ENCODE measurements around the gene DNAH14. TPM values are rescaled to one million over a fixed set of nuclear protein-coding genes. Genes with fewer than 3 reads are reported as not detected.

The DNAH14 gene
- total RNA-seq, 2 experiments from 2014 or later: 0.27 to 0.34 TPM

- CTCF ChIA-PET: interaction anchor here (0.9 to 1.9 kb wide), 3 partner anchors 14 to 350 kb away, joined by 3 to 5 read pairs (median 5); partner anchors contain the start of gene SRP9
- POLR2A ChIA-PET: interaction anchor here (0.8 to 8.1 kb wide), 18 partner anchors 9 to 1513 kb away, joined by 3 to 280 read pairs (median 6); partner anchors contain the start of genes COQ8A, H3-3A, PYCR2 and SDE2
- Histone ChIP-seq H3K27me3 (ENCODE audit: control insufficient read depth in 1 of 2, insufficient read depth in 2 of 2, low read length in 2 of 2) (no peaks in the 10 kb centered on the region), H3K4me1 (ENCODE audit: insufficient read depth, low read length) (peaks cover 34% of the 10 kb centered on the region), H3K9me3 (ENCODE audit: control insufficient read depth in 1 of 2, insufficient read depth in 1 of 2, low read length in 2 of 2) (no peaks in the 10 kb centered on the region), H3K36me3 (ENCODE audit: insufficient read depth, low read length) (peaks cover 10% of the 10 kb centered on the region), H3K4me3 (ENCODE audit: low read length) (peak within 1 kb of the TSS; percentile 94), H3K27ac (ENCODE audit: low read depth in 1 of 2, low read length in 2 of 2) (peak within 1 kb of the TSS; percentile 84 to 85)
- intact Hi-C loops (cut with DNase I, micrococcal nuclease): loop anchor here (1.0 to 10.0 kb wide), 11 partner anchors 18 to 1583 kb away; partner anchors contain the start of genes FBXO28 (in 1 of the 2), H3-3A (in 1 of the 2), PYCR2 (in 1 of the 2) and SDE2 (in 1 of the 2)
- Mint-ChIP-seq H3K27me3 (no peaks in the 10 kb centered on the region), H3K9me3 (no peaks in the 10 kb centered on the region), H3K36me3 (ENCODE audit: low read depth) (peaks cover 37% of the 10 kb centered on the region), H3K4me3 (peak within 1 kb of the TSS; percentile 90), H3K4me1 (ENCODE audit: low read depth) (peaks cover 56% of the 10 kb centered on the region), H3K27ac (peak within 1 kb of the TSS; percentile 84)
- ATAC-seq (ENCODE audit: poor library complexity): no peak
- peak in 5 of 14 experiments; percentile 17 to 50 (median 24) for DNase-seq
- peak; percentile 12 for TF ChIP-seq CTCF (IDR thresholded peaks at IDR 0.05)
These were observed 498.0 kb downstream of the DNAH14 start, which contains the start of gene LBR for GRCh38 chr1:225427235-225428067. TSS of gene LBR (minus strand) at chr1:225428038. CDS start at chr1:225424075, 3,963 bp downstream.

- peaks cover 31% of the 10 kb centered on the region for H3K36me3 Mint-ChIP-seq (ENCODE audit: low read depth)
- H3K9me3 ChIP-seq (ENCODE audit: control insufficient read depth in 1 of 2, insufficient read depth in 1 of 2, low read length in 2 of 2): no peaks in the 10 kb centered on the region
- no peak for TF ChIP-seq CTCF (IDR thresholded peaks at IDR 0.05)
- intact Hi-C loops (cut with DNase I, micrococcal nuclease): loop anchor here (1.0 to 10.0 kb wide), 10 partner anchors 17 to 1583 kb away; partner anchors contain the start of genes FBXO28 (in 1 of the 2), H3-3A (in 1 of the 2), PYCR2 (in 1 of the 2) and SDE2 (in 1 of the 2)
- H3K27ac ChIP-seq (ENCODE audit: low read depth in 1 of 2, low read length in 2 of 2): peak overlapping the region; percentile 84 to 85
- peaks cover 33% of the 10 kb centered on the region for H3K4me1 ChIP-seq (ENCODE audit: insufficient read depth, low read length)
- peak overlapping the region; percentile 84 for H3K27ac Mint-ChIP-seq
- no peaks in the 10 kb centered on the region for H3K27me3 Mint-ChIP-seq
- no peaks in the 10 kb centered on the region for H3K9me3 Mint-ChIP-seq
- peaks cover 47% of the 10 kb centered on the region for H3K4me1 Mint-ChIP-seq (ENCODE audit: low read depth)
- H3K36me3 ChIP-seq (ENCODE audit: insufficient read depth, low read length): peaks cover 2% of the 10 kb centered on the region
- DNase-seq (peak; percentile 83 to 96 (median 90)), ATAC-seq (ENCODE audit: poor library complexity) (peak; percentile 89)
- H3K4me3 ChIP-seq (ENCODE audit: low read length): peak overlapping the region; percentile 94
- POLR2A ChIA-PET: interaction anchor here (1.0 to 8.1 kb wide), 19 partner anchors 10 to 1512 kb away, joined by 3 to 280 read pairs (median 5); partner anchors contain the start of genes COQ8A, H3-3A, PARP1 and PYCR2
- H3K4me3 Mint-ChIP-seq: peak overlapping the region; percentile 90
- no peaks in the 10 kb centered on the region for H3K27me3 ChIP-seq (ENCODE audit: control insufficient read depth in 1 of 2, insufficient read depth in 2 of 2, low read length in 2 of 2)
- CTCF ChIA-PET: interaction anchor here (0.9 to 1.9 kb wide), 4 partner anchors 13 to 349 kb away, joined by 3 to 7 read pairs (median 5); partner anchors contain the start of gene SRP9
These were observed 498.8 kb downstream of the DNAH14 start for GRCh38 chr1:225428068-225428880.

Data from CD4-positive, alpha-beta T cell (primary cell).